Measurements from ENCODE around the gene CPA3.
A peak's percentile ranks its signal among the peaks of the same experiment; 100 is the strongest.

The CPA3 gene

GRCh38 chr3:148861277-148861869, 3.7 kb upstream of the CPA3 start:
- DNase-seq, result no peak

GRCh38 chr3:148863297-148863696, 1.8 kb upstream of the CPA3 start:
- DNase-seq, result no peak

GRCh38 chr3:148863814-148864213, 1.3 kb upstream of the CPA3 start:
- DNase-seq, result no peak

- no peak for DNase-seq
Measured at GRCh38 chr3:148866261-148866660, 1.2 kb downstream of the CPA3 start.

- DNase-seq, result no peak
Measured at GRCh38 chr3:148873270-148873927, 8.3 kb downstream of the CPA3 start.

- DNase-seq, result no peak
Measured at GRCh38 chr3:148873977-148874376, 8.9 kb downstream of the CPA3 start.

GRCh38 chr3:148878095-148878494, 13.0 kb downstream of the CPA3 start:
- no peak for DNase-seq

- no peak for DNase-seq
Measured at GRCh38 chr3:148879256-148879655, 14.2 kb downstream of the CPA3 start.

GRCh38 chr3:148880681-148881080, 15.6 kb downstream of the CPA3 start:
- DNase-seq, result no peak

- DNase-seq, result no peak
Measured at GRCh38 chr3:148881286-148881685, 16.2 kb downstream of the CPA3 start.

GRCh38 chr3:148882288-148882687, 17.2 kb downstream of the CPA3 start:
- peak; percentile 52 to 80 for DNase-seq

GRCh38 chr3:148883163-148883562, 18.1 kb downstream of the CPA3 start:
- DNase-seq, result no peak

- no peak for DNase-seq
Measured at GRCh38 chr3:148884261-148884660, 19.2 kb downstream of the CPA3 start.

- DNase-seq, result no peak
Measured at GRCh38 chr3:148889828-148890227, 24.7 kb downstream of the CPA3 start.

- no peak for DNase-seq
Measured at GRCh38 chr3:148896062-148896461, 31.0 kb downstream of the CPA3 start.

GRCh38 chr3:148901987-148902791, 37.1 kb downstream of the CPA3 start:
- DNase-seq, result no peak

GRCh38 chr3:148903022-148903442, 37.9 kb downstream of the CPA3 start:
- DNase-seq, result no peak

GRCh38 chr3:148903941-148904340, 38.8 kb downstream of the CPA3 start:
- no peak for DNase-seq

- DNase-seq, result no peak
Measured at GRCh38 chr3:148906667-148907066, 41.6 kb downstream of the CPA3 start.

- DNase-seq, result no peak
Measured at GRCh38 chr3:148911173-148911572, 46.1 kb downstream of the CPA3 start.

- DNase-seq, result no peak
Measured at GRCh38 chr3:148911592-148911991, 46.5 kb downstream of the CPA3 start.

- no peak for DNase-seq
Measured at GRCh38 chr3:148914936-148915690, 50.0 kb downstream of the CPA3 start.

GRCh38 chr3:148916132-148916531, 51.0 kb downstream of the CPA3 start:
- no peak for DNase-seq
